ENCODE results near the gene TCF12. TPM values are rescaled to one million over a fixed set of nuclear protein-coding genes. Genes with fewer than 3 reads are reported as not detected.

The TCF12 gene
- total and polyA plus RNA-seq, 2 of the 8 experiments (the other 6 are each of a cell fraction or from before 2014, with no cell fraction given) = 85.8 to 101 TPM

DNA sequence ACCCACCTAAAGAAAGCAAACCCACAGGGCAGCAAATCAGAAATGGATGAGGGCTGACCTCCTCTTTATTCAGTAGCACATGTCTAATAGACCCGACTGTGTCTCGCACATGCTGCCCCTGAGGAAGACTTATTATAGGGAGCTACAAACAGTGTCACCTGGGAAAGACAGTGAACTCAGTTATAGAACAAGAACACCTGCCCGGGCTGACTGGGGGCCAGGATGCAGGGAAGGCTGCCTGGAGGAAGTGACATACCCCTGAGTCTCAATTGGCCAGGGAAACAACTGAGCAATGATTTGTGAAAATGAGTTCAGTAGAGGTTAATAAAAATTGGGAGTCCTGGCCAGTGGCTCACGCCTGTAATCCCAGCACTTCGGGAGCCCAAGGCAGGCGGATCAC lies 379.2 kb downstream of the TCF12 start:
- no peak overlapping the region for H2BK20ac ChIP-seq (ENCODE audit: low read length)
- no peak overlapping the region for H2AK5ac ChIP-seq (ENCODE audit: low read depth, low read length)
- peak in 1 of 2 experiments; percentile 39 for DNase-seq (ENCODE audit: low read depth in 1 of 2, low spot score in 2 of 2)
- no peaks in the 10 kb centered on the region for H3K23me2 ChIP-seq (ENCODE audit: low read depth, low read length)
- CTCF ChIA-PET (ENCODE audit: partially characterized antibody) = interaction anchor here (0.7 to 1.9 kb wide), 7 partner anchors 9 to 807 kb away, joined by 3 to 9 read pairs (median 4); no protein-coding TSS in a partner anchor
- no peak overlapping the region for H3K14ac ChIP-seq (ENCODE audit: insufficient read length)
- no peak overlapping the region for H4K5ac ChIP-seq (ENCODE audit: insufficient read length, low read depth, low read length)
- no peak overlapping the region for H3K23ac ChIP-seq (ENCODE audit: insufficient read length)
- no peak overlapping the region for H3K18ac ChIP-seq (ENCODE audit: extremely low read depth, low read length)
- H3K4me3 ChIP-seq (ENCODE audit: extremely low read depth in 1 of 4, insufficient read depth in 2 of 4, low read depth in 3 of 4, low read length in 4 of 4) = no peak overlapping the region
- no peaks in the 10 kb centered on the region for H3K36me3 ChIP-seq (ENCODE audit: control insufficient read depth in 2 of 4, insufficient read depth in 4 of 4, low read length in 3 of 4)
- no peaks in the 10 kb centered on the region for H3K27me3 ChIP-seq (replicated peaks in 1 of 4; ENCODE audit: control insufficient read depth in 3 of 4, extremely low read depth in 1 of 4, insufficient read depth in 3 of 4, low read length in 3 of 4)
- H3K79me2 ChIP-seq (ENCODE audit: control insufficient read depth in 1 of 2, insufficient read depth in 2 of 2, low read length in 2 of 2) = no peaks in the 10 kb centered on the region
- H4K91ac ChIP-seq (replicated peaks; ENCODE audit: insufficient read length, low read length) = no peak overlapping the region
- H3K9me3 ChIP-seq (ENCODE audit: insufficient read depth in 2 of 2, low read depth in 1 of 2, low read length in 1 of 2) = no peaks in the 10 kb centered on the region
- H3K79me1 ChIP-seq (ENCODE audit: low read depth, low read length) = no peaks in the 10 kb centered on the region
- H2AFZ ChIP-seq (ENCODE audit: low read length) = no peak overlapping the region
- H3K27ac ChIP-seq (ENCODE audit: low read depth, low read length) = no peak overlapping the region
- no peak for FAIRE-seq
- WGBS, 2 experiments (ENCODE audit: extremely low coverage in 1 of 2, insufficient coverage in 1 of 2, insufficient read length in 1 of 2, insufficient replicate concordance in 2 of 2, low coverage in 1 of 2, low lambda C conversion rate in 2 of 2, missing lambda C conversion rate in 1 of 2) = 87% methylated on average over 6 of the region's 6 CpGs; no CpG with 5 or more reads in 1 of the 2 experiments
- no peak overlapping the region for H3K9ac ChIP-seq (replicated peaks in 1 of 4; ENCODE audit: extremely low read depth in 1 of 4, low read depth in 3 of 4, low read length in 3 of 4)
- no peak overlapping the region for H3K56ac ChIP-seq (replicated peaks; ENCODE audit: insufficient read length, low read depth, low read length)
- TF ChIP-seq POU5F1 (IDR thresholded peaks at IDR 0.05; ENCODE audit: low read depth, low read length) = no peak
- no peak for TF ChIP-seq JUND (IDR thresholded peaks at IDR 0.05; ENCODE audit: low read length)
- TF ChIP-seq BCL11A (IDR thresholded peaks at IDR 0.05; ENCODE audit: low read depth in 2 of 2, low read length in 2 of 2) = no peak
- TF ChIP-seq SIRT6 (IDR thresholded peaks at IDR 0.05; ENCODE audit: low read length) = no peak
- TF ChIP-seq, protein P1, sequence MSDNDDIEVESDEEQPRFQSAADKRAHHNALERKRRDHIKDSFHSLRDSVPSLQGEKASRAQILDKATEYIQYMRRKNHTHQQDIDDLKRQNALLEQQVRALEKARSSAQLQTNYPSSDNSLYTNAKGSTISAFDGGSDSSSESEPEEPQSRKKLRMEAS (IDR thresholded peaks at IDR 0.05) = no peak
- no peak for TF ChIP-seq ZNF274 (IDR thresholded peaks at IDR 0.05; ENCODE audit: borderline replicate concordance, extremely low read depth, low read length)
- no peak for TF ChIP-seq CHD2 (IDR thresholded peaks at IDR 0.05; ENCODE audit: low read length)
- no peak for TF ChIP-seq GABPA (IDR thresholded peaks at IDR 0.05; ENCODE audit: borderline replicate concordance, insufficient read depth, low read length)
- no peak for TF ChIP-seq FOSL1 (IDR thresholded peaks at IDR 0.05; ENCODE audit: insufficient read depth, low read depth, low read length)
- no peak overlapping the region for H2BK12ac ChIP-seq (ENCODE audit: low read depth, low read length)
- no peak overlapping the region for H3K4ac ChIP-seq (replicated peaks; ENCODE audit: insufficient read length, low read depth, low read length)
- no peaks in the 10 kb centered on the region for H4K20me1 ChIP-seq (replicated peaks in 1 of 2; ENCODE audit: control insufficient read depth in 1 of 2, insufficient read depth in 2 of 2, low read length in 2 of 2)
- no peak overlapping the region for H2BK120ac ChIP-seq (replicated peaks; ENCODE audit: low read depth, low read length)
- H2BK5ac ChIP-seq (ENCODE audit: low read depth, low read length) = no peak overlapping the region
- no peak overlapping the region for H3K4me2 ChIP-seq (ENCODE audit: insufficient read depth in 1 of 2, low read depth in 2 of 2, low read length in 2 of 2)
- no peak overlapping the region for H4K8ac ChIP-seq (ENCODE audit: extremely low read depth, insufficient read depth, low read length)
- peaks cover under 1 to 7% (median 2%) of the 10 kb centered on the region in 4 experiments for H3K4me1 ChIP-seq (replicated peaks in 1 of 4; ENCODE audit: control insufficient read depth in 3 of 4, insufficient read depth in 4 of 4, low read length in 3 of 4)
- POLR2A ChIA-PET (ENCODE audit: partially characterized antibody) = interaction anchor here (0.7 kb wide), 1 partner anchor 12 kb away, joined by 3 read pairs; no protein-coding TSS in a partner anchor
- no peak overlapping the region for H2BK15ac ChIP-seq (ENCODE audit: low read length)
